ENCODE measurements around the gene DLST.

The DLST gene

DNA sequence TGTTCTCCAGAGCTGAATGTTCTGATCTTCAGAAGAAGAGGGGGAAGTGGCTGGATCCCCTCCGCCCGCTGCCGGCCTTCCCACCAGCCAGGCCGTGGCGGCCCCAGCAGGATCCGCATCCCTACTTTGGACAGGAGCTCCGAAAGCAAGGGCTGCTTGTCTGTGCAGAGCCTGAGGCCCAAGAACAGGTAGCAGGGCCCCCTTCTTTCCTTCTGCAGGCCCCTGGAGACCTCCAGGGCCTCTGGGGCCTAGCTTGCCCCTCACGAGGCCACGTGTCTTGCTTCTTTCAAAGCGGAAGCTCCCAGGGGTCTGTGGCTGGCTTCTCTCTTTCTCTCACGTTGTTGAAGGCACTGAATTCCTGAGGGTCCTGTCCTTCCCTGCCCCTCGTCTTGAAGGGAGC lies 60.5 kb downstream of the DLST start:
- peaks cover 50% of the 10 kb centered on the region for H3K4me1 ChIP-seq (ENCODE audit: insufficient read depth, low read length, severe bottlenecking)
- no peaks in the 10 kb centered on the region for H3K36me3 ChIP-seq (ENCODE audit: insufficient read depth, low read length)
- H3K4me3 ChIP-seq (ENCODE audit: low read depth, low read length, poor library complexity, severe bottlenecking), result peak overlapping the region; percentile 43
- no peaks in the 10 kb centered on the region for H3F3A ChIP-seq (ENCODE audit: insufficient read depth, low read length)
- H4K20me1 ChIP-seq (ENCODE audit: insufficient read depth, low read length), result no peaks in the 10 kb centered on the region
- H3K27me3 ChIP-seq (ENCODE audit: insufficient read depth, low read length), result no peaks in the 10 kb centered on the region
- TF ChIP-seq, protein P1, sequence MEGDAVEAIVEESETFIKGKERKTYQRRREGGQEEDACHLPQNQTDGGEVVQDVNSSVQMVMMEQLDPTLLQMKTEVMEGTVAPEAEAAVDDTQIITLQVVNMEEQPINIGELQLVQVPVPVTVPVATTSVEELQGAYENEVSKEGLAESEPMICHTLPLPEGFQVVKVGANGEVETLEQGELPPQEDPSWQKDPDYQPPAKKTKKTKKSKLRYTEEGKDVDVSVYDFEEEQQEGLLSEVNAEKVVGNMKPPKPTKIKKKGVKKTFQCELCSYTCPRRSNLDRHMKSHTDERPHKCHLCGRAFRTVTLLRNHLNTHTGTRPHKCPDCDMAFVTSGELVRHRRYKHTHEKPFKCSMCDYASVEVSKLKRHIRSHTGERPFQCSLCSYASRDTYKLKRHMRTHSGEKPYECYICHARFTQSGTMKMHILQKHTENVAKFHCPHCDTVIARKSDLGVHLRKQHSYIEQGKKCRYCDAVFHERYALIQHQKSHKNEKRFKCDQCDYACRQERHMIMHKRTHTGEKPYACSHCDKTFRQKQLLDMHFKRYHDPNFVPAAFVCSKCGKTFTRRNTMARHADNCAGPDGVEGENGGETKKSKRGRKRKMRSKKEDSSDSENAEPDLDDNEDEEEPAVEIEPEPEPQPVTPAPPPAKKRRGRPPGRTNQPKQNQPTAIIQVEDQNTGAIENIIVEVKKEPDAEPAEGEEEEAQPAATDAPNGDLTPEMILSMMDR (IDR thresholded peaks at IDR 0.05; ENCODE audit: low read length), result no peak
- TF ChIP-seq EZH2 (IDR thresholded peaks at IDR 0.05; ENCODE audit: borderline replicate concordance, low read length), result no peak
- peak overlapping the region; percentile 52 for H3K9ac ChIP-seq (ENCODE audit: low read length)
- peak overlapping the region; percentile 86; the same call in 1 of the 2 replicates for H2AFZ ChIP-seq (ENCODE audit: low read length)
- H3K9me3 ChIP-seq (ENCODE audit: low read length), result no peaks in the 10 kb centered on the region
- peak overlapping the region; percentile 67 for H3K4me2 ChIP-seq (ENCODE audit: low read length)
- no peaks in the 10 kb centered on the region for H3K79me2 ChIP-seq (ENCODE audit: insufficient read depth, low read length)
- no peaks in the 10 kb centered on the region for H3K9me2 ChIP-seq (ENCODE audit: low read depth, low read length)
- peak overlapping the region; percentile 70 for H3K27ac ChIP-seq (ENCODE audit: low read depth, low read length, poor library complexity, severe bottlenecking)

DNA sequence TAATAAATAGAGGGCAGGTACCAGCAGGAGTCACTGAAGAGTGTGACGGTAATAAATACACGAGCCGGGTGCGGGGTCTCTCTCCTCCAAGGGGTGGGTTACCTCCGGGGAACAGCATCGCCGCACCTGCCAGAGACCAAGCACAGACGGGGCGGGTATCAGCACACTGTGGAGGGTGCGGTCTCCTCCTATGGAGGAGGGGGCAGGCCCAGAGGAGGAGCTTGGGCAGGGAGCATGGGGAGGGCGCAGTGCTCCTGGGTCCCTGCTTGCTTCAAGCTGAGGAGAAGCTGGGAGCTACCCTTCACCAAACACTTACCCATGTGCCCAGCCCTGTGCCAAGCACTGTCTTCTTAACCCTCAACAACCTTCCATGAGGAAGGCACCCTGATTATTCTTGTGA lies 60.9 kb downstream of the DLST start:
- Histone ChIP-seq H3K9ac (ENCODE audit: low read length) (peak overlapping the region; percentile 52), H3K36me3 (ENCODE audit: insufficient read depth, low read length) (no peaks in the 10 kb centered on the region), H3K4me1 (ENCODE audit: insufficient read depth, low read length, severe bottlenecking) (peaks cover 50% of the 10 kb centered on the region)

DNA sequence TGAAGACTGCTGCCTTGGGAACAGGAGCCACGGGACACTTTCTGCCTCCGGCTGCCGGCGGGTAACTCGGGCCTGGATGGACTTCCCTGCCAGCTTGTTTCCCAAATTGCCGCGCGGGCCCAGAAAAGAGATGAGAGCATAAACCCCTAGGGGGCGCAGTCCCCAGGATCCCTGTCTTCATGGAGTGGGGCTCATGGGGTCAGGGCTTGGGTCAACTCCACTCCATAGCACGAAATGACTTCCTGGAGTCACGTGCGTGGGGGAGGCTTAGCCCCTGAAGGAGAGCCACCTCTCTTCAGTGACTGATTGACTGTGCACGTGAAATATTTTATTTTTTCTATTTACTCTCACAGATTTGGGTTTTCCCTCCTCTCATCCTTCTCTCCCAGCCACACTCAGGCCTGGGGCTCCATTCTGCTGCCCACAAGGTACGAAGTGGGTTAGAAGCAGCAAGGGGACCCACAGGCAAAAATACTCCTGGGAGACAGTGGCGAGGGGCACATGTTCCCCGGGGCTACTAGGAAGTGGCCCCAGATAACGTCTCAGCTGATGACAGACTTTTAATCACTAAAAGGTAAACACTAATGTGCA lies 63.6 kb downstream of the DLST start:
- Histone ChIP-seq H3K4me2 (ENCODE audit: low read length) (no peak overlapping the region), H3K79me2 (ENCODE audit: insufficient read depth, low read length) (no peaks in the 10 kb centered on the region), H3K9ac (ENCODE audit: low read length) (no peak overlapping the region), H3K27me3 (ENCODE audit: insufficient read depth, low read length) (no peaks in the 10 kb centered on the region), H2AFZ (ENCODE audit: low read length) (no peak overlapping the region), H3K27ac (ENCODE audit: low read depth, low read length, poor library complexity, severe bottlenecking) (no peak overlapping the region), H3F3A (ENCODE audit: insufficient read depth, low read length) (no peaks in the 10 kb centered on the region), H3K4me3 (ENCODE audit: low read depth, low read length, poor library complexity, severe bottlenecking) (no peak overlapping the region), H3K9me3 (ENCODE audit: low read length) (no peaks in the 10 kb centered on the region), H3K4me1 (ENCODE audit: insufficient read depth, low read length, severe bottlenecking) (peaks cover 44% of the 10 kb centered on the region), H4K20me1 (ENCODE audit: insufficient read depth, low read length) (no peaks in the 10 kb centered on the region), H3K36me3 (ENCODE audit: insufficient read depth, low read length) (no peaks in the 10 kb centered on the region), H3K9me2 (ENCODE audit: low read depth, low read length) (no peaks in the 10 kb centered on the region)
- TF ChIP-seq, protein P1 (IDR thresholded peaks at IDR 0.05; ENCODE audit: low read length), result peak; percentile 78
- no peak for TF ChIP-seq EZH2 (IDR thresholded peaks at IDR 0.05; ENCODE audit: borderline replicate concordance, low read length)

More for the DNA sequence above, 60.9 kb downstream of the DLST start:
- no peak for TF ChIP-seq EZH2 (IDR thresholded peaks at IDR 0.05; ENCODE audit: borderline replicate concordance, low read length)
- TF ChIP-seq, protein P1 (IDR thresholded peaks at IDR 0.05; ENCODE audit: low read length), result no peak
- Histone ChIP-seq H3K4me3 (ENCODE audit: low read depth, low read length, poor library complexity, severe bottlenecking) (peak overlapping the region; percentile 43), H3K27me3 (ENCODE audit: insufficient read depth, low read length) (no peaks in the 10 kb centered on the region), H4K20me1 (ENCODE audit: insufficient read depth, low read length) (no peaks in the 10 kb centered on the region), H3K9me2 (ENCODE audit: low read depth, low read length) (no peaks in the 10 kb centered on the region), H3F3A (ENCODE audit: insufficient read depth, low read length) (no peaks in the 10 kb centered on the region), H3K9me3 (ENCODE audit: low read length) (no peaks in the 10 kb centered on the region), H3K4me2 (ENCODE audit: low read length) (peak overlapping the region; percentile 67), H3K27ac (ENCODE audit: low read depth, low read length, poor library complexity, severe bottlenecking) (peak overlapping the region; percentile 70), H2AFZ (ENCODE audit: low read length) (peak overlapping the region; percentile 86), H3K79me2 (ENCODE audit: insufficient read depth, low read length) (no peaks in the 10 kb centered on the region)

All from OCI-LY1 (cell line).